Stimulated activated CD4-positive, alpha-beta T cell treated with anti-CD3 and anti-CD28 coated beads, TNF-alpha, amount 100 ng/mL, for 48 hours (primary cell): ENCODE data around the gene DHX16.
"Not testable (repeated sequence)": the region's sequence is repeated elsewhere in the genome, so short reads cannot be mapped to it uniquely, and the experiment has no call there.

Experiments used
- DNase-seq, 3 donors: peaks; one replicate each; pipeline ENCODE4 v3.0.0-alpha.2; 2020; ENCODE audit warnings: low read depth in 3 of 3

DHX16 gene

GRCh38 chr6:30672445-30673253 lies at the start of gene DHX16:
Gene DHX16, minus strand, starts transcription at chr6:30673006. Its CDS starts 165 bp downstream, at chr6:30672841.
- peak; percentile 79 to 93 (median 87) for DNase-seq

- DNase-seq, result not testable (repeated sequence)
Measured at GRCh38 chr6:30722025-30722279, 49.1 kb upstream of the DHX16 start.

DNA sequence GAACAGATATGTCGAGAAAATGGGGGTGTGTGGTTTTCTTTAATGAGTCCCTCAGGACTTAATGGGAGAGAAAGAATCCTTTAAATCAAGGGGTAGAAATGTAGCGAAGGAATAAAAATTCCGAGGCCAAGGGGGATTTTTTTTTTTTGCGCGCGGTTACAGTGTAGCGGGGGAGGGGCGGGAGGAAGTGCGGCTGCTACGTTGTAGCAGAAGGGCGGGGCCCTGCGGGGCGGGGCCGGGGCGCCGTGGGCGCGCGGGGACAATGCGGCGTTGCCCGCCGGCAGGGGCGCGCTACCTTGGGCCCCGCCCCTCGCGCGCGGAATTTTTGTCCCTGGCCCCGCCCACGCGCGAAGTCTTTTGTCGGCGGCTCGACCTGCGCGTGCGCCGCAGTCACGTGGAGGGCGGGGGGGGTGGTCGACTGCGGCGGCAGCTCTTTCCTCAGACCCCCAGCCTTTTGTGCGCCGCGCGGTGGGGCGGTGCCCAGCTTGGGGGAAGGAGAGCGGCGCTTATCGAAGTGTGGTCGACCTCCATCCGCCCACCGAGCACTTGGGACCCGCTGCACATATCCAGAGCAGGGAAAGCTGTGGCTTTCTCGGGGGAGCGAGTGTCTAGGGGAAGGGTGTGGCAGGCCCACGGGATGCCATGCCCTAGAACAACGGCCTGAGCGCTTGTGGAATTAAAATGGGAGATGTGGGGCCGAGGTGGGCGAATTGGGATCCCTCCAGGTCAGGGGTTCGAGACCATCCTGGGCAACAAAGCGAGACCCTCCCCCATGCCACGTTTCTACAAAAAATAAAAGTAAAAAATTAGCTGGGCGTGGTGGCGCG lies 48.6 kb upstream of the DHX16 start:
- DNase-seq, result peak; percentile 90 to 96 (median 90)

DNA sequence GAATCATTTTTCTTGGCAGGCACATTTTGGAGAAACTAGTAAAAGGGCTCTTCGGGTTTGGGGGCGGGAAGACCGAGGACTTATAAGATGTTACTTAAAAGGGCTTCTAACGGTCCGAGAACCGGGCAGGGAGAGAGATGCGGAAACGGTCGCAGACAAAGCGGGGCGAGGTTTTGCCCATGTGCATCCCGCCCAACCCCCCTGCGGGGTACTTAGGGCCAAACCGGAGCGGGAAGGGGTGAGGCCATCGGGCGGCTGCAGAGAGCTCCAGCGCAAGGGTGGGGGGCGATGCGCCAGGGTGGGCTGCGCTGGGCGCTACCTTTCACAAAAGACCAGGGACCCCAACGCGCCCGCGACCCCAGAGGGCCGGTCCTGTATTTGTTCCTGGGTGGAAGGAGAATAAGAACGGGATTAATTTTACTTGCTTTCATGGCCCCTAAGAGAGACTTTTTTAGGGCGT lies 48.0 kb upstream of the DHX16 start:
- no peak for DNase-seq

DNA sequence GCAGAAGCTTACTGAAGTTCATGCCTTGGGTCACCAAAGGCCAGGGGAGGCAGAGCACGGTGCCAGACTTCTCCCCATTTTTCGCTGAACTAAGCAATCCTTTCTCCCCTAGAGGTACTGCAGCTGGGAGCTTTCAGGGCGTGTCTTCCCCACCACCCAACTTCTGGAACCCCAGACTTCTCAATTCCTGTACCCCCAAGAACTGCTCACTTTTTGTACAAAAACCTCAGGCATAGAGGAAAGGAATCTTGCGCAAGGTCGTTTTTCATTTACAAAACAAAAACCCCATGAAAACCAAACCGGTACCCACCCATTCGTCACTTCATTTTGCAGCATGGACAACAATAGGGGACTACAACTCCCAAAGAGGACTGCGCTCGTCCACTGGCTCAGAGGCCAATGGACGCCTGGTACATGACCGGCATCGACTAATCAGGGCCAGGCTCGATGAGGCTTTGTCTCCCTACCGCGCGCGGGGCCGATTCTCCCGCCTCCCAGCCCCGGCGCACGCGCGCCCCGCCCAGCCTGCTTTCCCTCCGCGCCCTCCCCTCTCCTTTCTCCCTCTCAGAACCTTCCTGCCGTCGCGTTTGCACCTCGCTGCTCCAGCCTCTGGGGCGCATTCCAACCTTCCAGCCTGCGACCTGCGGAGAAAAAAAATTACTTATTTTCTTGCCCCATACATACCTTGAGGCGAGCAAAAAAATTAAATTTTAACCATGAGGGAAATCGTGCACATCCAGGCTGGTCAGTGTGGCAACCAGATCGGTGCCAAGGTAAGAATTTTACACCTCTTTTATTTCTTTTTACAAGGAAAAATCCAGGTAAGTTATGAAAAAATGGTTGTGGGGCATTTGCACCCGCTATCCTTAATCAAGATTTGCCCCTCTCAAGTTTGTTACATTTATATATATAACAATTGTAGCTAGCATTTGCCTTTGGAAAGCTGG lies 47.3 kb upstream of the DHX16 start, which contains the start of gene TUBB:
TSS of gene TUBB (plus strand) at position 562 of the 947 bp plus-strand sequence. CDS start at position 717, 155 bp downstream.
- DNase-seq, result peak; percentile 92 to 94 (median 94)

- no peak for DNase-seq
Measured at GRCh38 chr6:30719356-30719755, 46.5 kb upstream of the DHX16 start.

DNA sequence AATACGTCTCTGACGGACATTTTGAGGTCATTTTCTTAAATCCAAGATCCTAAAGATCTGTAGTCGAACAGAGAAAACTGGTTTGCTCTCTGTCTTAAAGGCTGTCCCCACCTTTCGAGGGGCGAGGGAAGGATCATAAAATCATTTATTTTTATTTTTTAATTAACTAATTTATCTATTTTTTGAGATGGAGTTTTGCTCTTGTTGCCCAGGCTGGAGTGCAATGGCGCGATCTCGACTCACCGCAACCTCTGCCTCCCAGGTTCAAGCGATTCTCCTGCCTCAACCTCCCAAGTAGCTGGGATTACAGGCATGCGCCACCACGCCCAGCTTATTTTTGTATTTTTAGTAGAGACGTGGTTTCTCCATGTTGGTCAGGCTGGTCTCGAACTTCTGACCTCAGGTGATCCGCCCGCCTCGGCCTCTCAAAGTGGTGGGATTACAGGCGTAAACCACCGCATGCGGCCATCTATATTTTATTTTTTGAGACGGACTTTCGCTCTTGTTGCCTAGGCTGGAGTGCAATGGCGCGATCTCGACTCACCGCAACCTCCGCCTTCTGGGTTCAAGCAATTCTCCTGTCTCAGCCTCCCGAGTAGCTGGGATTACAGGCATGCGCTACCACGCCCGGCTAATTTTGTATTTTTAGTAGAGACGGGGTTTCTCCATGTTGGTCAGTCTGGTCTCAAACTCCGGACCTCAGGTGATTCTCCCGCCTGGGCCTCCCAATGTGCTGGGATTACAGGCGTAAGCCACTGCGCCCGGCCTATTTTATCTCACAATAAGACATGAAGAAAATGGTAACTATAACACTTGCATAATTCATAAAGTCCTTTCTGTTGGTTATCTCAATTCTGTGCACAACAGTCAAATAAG lies 45.3 kb upstream of the DHX16 start:
- DNase-seq, result not testable (repeated sequence)

DNA sequence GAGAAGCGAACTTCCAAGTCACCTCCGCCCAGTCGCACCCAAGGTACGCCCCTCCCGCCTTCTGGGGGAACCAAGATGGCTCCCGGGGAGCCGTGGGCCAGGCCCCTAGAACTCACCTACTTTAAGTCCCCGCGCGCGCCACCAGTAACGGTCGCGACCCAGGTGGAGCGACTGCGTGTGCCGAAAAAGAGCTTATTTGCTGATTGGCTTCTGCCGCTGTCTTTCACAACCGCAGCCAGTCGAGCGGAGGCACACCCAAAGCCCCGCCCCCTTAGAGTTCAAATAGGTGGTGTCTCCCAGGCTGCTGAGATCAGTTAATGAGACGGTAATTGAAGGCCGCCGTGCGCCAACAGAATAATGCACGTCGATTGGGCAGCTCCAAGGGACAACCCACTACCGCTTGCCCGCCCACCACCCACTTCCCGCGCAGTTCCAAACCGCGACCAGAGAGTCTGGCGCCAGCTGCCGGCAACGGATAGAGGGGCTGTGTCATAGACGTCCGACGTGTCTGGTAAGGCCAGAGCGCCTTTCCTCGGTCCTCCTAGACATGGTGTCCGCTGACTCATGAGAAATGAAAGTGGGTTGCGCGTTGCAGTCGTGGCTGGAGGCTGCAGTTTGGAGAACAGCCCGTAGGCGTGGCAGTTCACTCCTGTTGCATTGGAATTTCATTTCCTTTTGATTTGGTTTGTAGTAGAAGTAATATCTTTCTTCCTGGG lies 44.5 kb upstream of the DHX16 start, which contains the start of gene MDC1:
TSS of gene MDC1 (minus strand) at position 153 of the 716 bp plus-strand sequence. CDS start 2,106 bp downstream, outside the sequence.
- peak; percentile 97 to 100 (median 98) for DNase-seq

- DNase-seq, result no peak
Measured at GRCh38 chr6:30716879-30717128, 44.0 kb upstream of the DHX16 start.

- no peak for DNase-seq
Measured at GRCh38 chr6:30714263-30714662, 41.5 kb upstream of the DHX16 start.

GRCh38 chr6:30712441-30712945 lies 39.7 kb upstream of the DHX16 start:
- DNase-seq, result no peak

DNA sequence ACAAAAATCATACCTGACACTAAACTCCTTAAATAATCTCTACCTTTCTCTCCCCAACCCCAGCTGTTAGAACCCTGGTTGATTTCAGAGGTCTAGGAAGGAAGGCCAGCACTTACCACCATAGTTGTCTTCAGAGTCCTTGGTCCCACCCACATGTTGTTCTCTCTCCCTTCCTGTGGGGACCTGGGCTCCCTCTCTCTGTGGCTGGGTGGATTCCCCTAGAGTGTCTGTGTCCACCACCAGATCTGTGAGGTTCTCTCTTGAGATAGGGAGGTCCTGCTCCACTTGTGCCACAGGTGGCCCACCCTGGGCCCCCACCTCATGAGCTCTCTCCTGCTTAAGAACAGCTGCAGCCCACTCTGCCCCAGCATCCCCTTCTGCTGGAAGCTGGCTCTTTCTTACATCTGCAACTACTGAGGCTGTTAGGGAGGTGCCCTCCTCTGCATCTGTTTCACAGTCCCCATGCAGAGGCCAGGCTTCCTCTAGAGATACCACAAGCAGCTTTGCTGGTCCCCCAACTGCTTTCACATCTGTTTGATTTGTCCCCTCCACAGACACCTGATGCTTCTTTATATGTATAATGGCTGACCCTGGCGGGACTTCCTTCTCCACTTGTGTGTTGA lies 39.1 kb upstream of the DHX16 start:
- DNase-seq, result no peak

- no peak for DNase-seq
Measured at GRCh38 chr6:30709101-30709868, 36.5 kb upstream of the DHX16 start.

DNA sequence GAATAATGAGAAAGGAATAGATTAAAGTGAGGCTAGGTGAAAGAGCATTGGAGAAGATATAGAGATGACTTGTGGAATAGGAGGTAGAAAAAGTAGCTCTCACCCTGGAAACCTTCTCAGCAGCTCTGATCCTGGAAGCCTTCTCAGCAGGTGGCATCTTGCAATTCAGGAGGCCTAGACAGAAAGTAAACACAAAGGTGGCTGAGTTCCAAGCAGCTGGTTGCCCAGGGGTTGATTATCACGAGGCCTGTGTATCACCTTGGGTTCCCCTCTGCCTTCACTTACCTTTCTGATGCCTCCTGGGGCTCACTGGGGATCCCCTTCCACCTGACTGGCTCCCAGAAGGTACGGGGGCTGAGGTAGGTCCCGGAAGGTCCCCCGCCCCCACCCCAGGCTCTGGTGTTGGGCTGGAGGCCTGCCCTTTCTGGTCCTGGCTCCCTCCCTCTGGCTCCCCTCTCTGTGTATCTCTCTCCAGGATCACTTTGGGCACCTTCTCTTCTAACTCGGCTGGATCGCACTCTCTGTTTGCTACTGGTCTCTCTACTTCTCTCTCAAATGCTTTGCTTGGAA lies 34.6 kb upstream of the DHX16 start:
- no peak for DNase-seq

DNA sequence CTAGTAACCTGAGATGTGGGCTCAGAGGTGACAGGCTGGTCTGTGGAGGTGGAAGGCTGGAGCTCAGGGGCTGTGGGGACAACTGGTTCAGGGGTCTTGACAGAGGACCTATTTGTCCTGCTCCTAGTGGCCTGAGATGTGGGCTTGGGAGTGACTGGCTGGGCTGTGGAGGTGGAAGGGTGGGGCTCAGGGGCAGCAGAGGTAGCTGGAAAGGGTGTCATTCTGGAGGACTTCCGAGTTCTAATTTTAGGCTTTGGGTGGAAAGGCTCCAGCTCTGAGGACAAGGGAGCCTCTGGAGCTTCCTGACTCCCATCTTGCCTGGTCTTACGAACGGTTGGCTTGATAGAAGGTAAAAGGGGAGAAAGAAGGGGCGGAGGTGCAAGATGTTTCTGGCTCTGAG lies 32.8 kb upstream of the DHX16 start:
- DNase-seq, result no peak

DNA sequence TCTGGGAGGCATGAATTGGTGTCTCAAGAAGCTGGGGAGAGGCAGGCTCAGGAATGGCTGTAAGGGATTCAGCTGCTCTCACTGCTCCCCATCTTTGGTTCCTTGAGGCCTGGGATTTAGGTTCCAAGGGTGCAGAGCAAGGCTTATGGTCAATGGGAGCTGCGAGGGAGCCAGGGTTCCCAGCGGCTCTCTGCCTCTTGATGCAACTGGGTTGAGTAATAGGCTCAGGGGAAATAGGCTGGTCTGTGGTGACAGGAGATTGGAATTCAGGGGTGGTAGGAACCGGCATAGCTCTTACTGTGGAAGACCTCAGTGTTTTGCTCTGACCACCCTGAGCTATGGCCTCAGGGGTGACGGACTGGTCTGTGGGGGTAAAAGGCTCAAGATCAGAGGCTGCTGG lies 31.0 kb upstream of the DHX16 start:
- no peak for DNase-seq

DNA sequence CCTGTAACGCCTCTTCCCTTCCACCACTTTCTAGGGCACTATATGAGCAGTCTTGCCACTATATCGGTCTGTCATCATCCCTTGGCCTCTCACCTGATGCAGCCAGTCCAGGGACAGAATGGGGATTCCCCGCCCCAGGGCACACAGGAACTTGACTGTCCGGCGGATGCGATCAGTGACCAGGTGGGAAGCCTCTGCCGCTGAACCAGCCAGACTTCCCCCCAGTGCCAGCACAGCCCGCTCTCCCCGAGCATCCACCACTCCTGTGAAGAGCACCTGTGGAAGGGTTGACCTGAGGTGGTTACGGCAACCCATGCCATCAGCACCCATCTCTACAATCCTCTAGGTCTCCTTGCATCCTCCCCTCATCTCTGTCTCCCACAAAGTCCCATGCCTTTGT lies 30.2 kb upstream of the DHX16 start:
- DNase-seq, result no peak

DNA sequence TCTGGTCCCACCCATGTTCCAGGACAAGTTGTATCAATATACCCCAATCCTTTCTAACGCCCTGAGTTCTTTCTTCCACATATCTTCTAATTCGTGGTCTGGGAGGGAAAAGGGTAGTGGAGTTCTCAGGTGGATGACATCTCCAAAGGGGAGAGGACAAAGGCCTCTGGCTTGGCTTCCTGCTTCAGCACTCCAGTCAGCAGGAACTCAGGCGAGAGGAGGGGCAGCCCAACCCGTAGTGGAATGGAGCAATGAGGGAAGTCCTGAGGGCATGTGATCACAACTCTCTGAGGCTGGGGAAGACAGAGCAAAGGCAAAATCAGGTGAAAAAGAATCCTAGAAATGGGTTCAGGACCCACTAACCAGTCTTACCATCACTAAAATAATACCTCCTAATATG lies 27.5 kb upstream of the DHX16 start:
- no peak for DNase-seq
